ENCODE results near the gene CCBE1.

Gene CCBE1

DNA sequence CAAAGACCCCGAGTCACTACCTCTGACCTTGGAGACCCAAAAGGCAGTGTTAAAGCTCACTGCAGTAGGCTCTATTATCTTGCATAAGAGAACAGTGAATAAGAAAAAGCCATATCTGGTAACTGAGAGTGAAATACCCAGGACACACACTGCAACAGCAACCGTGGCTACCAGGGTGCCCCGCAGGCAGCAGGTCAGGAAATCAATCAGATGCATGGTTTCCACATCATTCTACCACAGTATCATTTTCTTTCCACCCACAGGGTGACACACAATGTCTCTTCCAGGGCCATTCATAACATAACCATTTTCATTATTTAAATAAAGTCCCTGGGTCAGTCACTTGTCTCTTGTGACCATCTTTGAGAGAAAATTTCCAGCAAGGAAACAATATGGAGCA is 131.3 kb downstream of the CCBE1 start:
- DNase-seq, result no peak

- no peak for DNase-seq
These were observed 132.7 kb downstream of the CCBE1 start for GRCh38 chr18:59564561-59564960.

DNA sequence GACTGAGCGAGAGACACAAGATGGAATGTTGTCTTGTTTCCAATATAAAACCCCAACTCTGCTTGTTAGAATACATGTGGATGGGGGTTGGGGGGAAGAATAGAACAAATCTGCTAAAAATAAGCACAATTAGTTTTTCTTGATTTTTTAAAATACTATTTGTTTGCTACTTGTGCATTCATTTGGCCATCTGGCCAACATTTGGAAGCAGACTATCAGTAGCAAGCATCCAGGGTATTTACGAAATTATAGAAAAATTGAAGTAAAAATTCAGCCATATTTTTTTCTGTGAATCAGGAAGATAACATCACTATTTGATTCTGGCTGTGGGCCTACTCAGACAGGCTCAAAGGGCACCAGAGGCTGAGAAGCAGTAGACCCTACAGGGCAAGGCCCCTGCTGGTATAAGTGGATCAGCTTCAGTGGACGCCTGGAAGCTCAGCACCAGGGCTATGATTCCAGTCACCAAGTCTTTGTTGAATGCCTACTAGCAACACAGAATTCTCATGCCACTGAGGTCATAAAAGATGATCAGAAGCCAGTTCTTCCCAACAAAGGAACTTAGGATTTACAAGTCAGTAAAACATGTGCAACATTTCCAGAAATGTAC is 133.9 kb downstream of the CCBE1 start:
- no peak for DNase-seq

DNA sequence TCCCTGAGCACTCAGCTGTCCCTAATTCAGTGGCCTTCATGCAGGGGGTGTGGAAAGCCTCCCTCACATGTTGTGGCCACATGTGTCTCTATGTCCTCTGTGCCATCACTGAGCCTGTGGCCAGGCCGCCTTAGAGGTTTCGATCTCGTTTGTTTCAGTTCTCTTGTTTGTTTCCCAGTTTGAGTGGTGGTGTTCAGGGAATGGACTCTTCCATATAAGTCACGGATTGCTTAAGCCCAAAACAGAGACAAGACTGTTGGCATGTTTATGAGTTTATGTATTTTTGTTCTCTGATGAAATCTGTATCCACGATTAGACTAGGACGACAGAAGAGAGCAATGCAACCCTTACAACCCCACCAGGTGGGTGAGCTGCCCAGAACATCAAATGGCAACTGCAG is 134.5 kb downstream of the CCBE1 start:
- DNase-seq, result no peak

- DNase-seq, result no peak
These were observed 135.6 kb downstream of the CCBE1 start for GRCh38 chr18:59561612-59562011.

GRCh38 chr18:59560556-59560955 is 136.7 kb downstream of the CCBE1 start:
- no peak for DNase-seq

DNA sequence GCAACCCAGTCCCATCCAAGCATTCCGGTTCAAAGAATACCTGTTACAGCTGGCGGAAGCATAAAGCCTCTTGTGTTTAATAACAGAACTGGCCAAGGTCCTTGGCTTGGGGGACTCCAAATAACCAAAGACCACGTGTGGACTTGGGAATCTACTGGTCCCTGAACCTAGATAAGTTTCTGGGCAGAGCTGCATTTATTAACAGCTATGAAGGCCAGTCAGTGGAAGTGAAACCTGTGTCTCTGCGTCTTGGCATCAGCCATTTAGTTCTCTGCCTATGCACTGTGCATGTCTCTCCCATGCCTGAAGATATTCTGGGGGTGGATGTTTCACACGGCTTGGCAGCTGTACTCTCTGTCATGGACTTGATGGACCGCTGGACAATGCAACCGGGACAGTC is 137.7 kb downstream of the CCBE1 start:
- no peak for DNase-seq

DNA sequence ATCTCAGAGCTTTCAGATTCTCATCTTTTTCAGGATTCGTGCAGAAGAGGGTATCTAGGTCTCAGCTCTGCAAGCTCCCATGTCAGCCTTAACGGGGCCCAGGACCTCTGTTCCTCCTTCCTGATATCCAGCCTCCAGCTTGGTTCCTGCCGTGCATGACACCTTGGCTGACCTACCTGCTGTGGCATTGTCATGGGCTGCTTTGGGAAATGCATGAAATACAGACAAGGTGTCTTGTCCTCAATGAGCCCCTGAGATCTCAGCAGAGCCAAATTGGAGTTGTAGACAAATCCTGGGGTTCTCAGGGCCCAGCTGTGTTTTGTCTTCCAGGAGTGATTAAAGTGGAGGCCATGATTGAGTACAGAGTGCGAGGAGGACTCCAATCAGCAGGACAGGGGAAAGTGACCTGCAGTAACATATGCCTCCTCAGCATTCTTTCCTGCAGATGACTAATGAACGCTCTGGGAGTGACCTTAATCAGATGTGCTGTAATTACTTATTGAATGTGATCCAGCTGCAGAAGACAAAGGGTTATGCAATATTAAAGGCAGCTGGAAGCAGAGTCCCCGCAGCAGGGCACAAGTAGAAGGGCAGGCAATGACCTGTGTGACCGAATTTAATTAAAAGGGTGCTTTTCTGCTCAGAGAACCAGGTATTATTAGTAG is 141.1 kb downstream of the CCBE1 start:
- no peak for DNase-seq

DNA sequence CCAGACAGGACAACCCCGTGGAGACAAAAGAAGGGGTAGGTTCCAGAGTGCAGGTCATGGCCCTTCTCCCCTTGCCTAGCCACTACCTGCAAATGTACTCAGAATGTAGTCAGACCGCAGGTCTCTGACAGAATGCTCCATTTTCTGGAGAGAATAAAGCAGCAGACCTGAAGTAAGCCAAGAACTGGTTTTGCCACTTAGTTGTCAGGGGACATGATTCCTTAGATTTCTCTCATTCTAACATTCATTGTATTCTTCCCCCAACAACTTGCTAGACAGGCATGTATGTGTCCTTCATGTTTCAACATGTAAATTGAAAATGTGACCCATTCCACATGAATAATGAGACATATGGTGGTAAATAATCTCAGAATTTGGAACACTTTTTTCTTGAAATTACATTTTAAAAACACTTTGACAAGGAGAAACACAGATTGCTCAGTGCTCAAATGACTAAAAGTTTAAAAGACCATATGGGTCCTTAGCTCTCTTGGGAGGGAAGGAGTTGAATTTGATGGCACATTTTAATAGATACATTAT is 142.4 kb downstream of the CCBE1 start:
- DNase-seq, result no peak

DNA sequence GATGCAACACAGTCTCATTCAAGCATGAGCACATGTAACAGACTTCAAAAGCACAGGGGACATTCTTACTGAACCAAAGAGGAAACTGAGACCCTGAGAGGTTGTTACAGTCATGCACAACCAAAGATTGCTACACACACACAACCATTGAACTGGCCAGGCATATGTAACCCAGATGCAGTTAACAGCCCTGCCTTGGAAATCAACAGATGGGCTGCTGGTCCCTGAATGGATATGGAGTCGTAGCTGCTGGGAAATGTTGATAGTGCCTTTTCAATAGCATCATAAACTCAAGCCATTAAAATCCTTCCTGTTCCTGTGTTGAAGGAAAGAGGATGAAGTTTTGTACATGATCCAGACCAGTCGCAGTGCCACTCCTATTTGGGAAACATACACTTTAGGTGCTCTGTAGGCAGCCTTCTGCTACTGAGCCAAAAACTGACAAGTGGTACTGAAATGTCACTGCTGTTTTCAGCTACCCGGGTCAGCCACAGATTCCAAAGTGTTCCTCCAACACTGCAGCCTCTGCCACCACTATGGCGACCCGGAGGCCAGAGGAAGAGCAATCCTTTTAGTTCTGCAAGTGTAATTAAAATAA is 143.9 kb downstream of the CCBE1 start:
- no peak for DNase-seq

GRCh38 chr18:59551902-59552635 is 145.2 kb downstream of the CCBE1 start:
- DNase-seq, result no peak

DNA sequence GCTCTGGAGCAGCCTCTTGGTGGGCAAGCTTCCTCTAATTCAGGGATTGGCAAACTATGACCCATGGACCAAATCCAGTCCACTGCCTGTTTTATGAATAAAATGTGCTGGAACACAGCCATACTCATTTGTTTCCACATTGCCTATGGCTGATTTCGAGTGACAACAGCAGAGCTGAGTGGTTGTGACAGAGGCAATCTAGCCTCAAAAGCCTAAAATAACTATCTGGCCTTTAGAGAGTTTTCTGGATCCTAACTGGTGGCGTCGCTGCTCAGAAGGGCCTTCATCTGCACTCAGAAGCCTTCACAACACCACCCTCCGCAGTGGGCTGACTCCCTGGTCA is 147.1 kb downstream of the CCBE1 start:
- no peak for DNase-seq

- DNase-seq, result no peak
These were observed 147.6 kb downstream of the CCBE1 start for GRCh38 chr18:59549503-59550173.

DNA sequence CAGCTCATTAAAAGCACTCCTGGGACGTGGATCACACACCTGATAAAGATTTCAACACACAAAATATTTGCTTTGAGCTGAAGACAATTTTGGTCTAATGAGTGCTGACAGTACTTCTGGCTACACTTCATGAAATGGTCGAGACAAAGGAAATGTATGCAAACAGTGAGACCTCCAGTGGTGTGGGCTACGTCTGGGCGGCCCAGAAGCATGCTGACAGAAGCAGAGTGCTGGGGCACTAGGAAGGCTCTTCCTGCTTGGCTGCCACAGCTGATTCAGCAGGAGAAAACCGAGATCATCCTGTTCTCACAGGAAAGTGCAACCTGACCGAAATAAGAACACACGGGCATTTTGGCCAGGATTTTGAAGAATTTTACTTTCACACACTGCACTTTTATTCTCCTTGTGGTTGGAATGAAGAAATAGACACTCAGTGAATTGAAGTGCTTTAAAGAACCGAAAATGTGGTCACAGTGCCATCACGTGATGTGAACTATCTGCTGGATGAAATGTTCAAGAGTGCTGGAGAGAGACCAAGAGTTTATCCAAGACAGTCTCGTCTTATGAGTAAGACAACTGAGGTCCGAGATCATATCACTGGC is 149.5 kb downstream of the CCBE1 start:
- no peak for DNase-seq

DNA sequence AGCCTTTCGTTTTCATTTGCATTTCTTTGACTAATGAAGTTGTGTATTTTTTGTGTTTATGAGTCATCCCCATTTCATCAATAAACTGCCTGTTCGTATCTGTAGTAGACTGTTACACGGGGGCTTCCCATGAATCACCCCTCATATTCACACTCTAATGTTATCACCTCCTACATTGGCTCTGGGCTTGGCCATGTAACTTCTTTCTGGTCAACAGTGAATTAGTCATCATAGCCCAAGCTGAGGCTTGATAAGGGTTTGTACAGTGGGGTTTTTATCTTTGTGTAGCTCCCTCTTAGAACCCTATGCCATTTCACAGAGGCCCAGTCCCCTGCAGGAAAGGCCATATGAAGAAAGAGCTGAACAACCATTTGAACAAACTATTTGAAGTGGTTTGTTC is 151.0 kb downstream of the CCBE1 start:
- DNase-seq, result peak in 2 of 3 donors; percentile 11 to 26

- no peak for DNase-seq
These were observed 156.4 kb downstream of the CCBE1 start for GRCh38 chr18:59540780-59541179.

DNA sequence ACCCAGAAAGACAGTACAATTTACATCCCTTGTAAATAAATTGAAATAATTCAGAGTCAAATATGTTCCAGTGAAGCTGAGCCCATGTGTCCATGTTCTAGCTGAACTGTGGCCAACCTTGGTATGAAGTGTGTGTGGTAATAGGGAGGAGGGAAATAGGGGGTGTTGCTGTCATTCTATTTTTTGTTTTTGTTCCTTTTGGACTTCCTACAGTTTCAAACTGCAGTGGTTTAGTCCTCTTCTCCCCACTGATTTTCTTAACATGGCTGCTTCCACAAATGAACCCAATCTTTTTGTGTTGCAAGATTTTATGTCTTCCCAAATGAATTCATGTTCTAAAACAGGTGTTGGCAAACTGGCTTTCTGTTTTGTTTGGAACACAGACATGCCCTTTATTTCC is 156.9 kb downstream of the CCBE1 start:
- DNase-seq, result no peak

- no peak for DNase-seq
These were observed 158.1 kb downstream of the CCBE1 start for GRCh38 chr18:59539108-59539507.

- no peak for DNase-seq
These were observed 159.6 kb downstream of the CCBE1 start for GRCh38 chr18:59537579-59537978.

GRCh38 chr18:59536166-59536565 is 161.1 kb downstream of the CCBE1 start:
- no peak for DNase-seq

DNA sequence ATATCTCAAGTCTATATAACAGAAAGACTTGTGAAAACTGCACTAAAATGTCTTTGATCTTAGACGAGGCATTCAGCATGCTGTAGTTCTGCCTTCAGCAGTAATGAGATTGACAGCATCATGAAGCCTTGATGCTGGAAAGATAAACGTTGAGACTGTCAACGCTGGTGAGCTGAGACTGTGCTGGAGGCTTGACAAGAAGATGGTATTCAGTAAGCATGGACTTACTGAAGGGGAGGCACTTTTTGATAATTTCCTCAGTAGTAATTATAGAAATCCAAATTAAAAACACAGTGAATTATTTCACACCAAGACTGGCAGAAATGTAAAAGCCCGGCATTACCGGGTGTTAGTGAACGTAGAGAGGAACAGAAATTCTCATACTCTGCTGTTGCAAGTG is 162.2 kb downstream of the CCBE1 start:
- DNase-seq, result no peak

DNA sequence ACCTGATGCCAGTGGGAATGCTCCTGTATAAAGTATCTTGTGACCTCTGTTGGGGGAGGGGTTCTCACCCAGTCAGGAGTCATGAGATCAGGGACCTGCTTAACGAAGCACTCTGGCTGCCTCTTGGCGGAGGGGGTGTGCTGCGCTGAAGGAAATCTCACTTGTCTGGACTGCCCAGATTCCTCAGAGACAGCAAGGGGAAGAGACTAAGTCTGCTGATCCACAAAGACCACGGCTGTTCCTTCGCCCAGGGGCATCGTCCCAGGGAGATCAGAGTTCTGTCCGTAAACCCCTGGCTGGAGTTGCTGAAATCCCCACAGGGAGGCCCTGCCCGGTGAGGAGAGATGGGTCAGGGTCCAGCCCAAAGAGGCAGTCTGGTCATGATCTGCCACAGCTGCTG is 168.4 kb downstream of the CCBE1 start:
- DNase-seq, result no peak

Data from suppressor macrophage treated with lipopolysaccharide for 1 hour (primary cell).